ENCODE data around the gene KCNJ5.

KCNJ5 gene

GRCh38 chr11:128890543-128891368 is at the start of gene KCNJ5:
KCNJ5 (plus strand) TSS chr11:128891356; CDS start chr11:128911274, 19,918 bp downstream.
- no peak for DNase-seq

- DNase-seq: peak; percentile 19
Observed at GRCh38 chr11:128841461-128842072, 49.6 kb upstream of the KCNJ5 start.

GRCh38 chr11:128843198-128843785 is 47.9 kb upstream of the KCNJ5 start:
- DNase-seq: no peak

GRCh38 chr11:128845334-128845780 is 45.8 kb upstream of the KCNJ5 start:
- peak; percentile 21 for DNase-seq

DNA sequence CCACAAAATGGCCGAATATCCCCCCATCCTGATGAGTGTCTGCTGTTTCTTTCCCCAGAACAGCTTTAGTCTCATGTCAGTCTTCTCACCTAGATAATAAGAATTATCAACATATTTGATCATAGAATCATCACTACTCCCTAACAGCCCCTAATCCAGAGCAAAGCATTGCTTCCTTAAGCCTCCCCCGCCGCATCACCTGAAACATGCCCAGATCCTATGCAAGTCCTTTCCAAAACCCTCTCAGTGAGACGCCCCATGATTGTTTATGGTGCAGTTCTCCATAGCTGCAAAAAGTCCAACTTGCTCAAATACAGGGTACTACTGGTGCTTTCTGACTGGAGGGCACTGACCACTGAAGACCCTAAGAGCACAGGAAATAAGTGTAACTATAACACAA is 44.2 kb upstream of the KCNJ5 start:
- no peak for DNase-seq

GRCh38 chr11:128848815-128849455 is 42.2 kb upstream of the KCNJ5 start:
- DNase-seq: peak; percentile 71

GRCh38 chr11:128852327-128853023 is 38.7 kb upstream of the KCNJ5 start:
- no peak for DNase-seq

DNA sequence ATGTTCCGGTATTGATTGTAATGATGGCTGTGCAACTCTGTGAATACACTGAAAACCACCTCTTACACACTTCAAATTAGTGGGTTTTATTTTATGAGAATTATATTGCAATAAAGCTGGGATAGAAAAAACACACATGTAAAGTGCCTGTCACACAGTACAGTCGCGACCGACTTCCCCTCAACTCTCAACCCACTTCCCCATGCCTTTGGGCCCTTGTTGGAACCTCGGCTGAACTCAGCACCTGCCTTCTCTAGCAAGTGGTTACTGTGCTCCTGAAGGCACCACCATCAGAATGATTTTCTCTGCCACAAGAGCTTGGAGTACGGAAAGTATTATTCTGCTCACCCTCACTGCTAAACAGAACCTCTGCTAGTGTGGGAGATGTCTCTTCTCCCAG is 37.6 kb upstream of the KCNJ5 start:
- DNase-seq: no peak

DNA sequence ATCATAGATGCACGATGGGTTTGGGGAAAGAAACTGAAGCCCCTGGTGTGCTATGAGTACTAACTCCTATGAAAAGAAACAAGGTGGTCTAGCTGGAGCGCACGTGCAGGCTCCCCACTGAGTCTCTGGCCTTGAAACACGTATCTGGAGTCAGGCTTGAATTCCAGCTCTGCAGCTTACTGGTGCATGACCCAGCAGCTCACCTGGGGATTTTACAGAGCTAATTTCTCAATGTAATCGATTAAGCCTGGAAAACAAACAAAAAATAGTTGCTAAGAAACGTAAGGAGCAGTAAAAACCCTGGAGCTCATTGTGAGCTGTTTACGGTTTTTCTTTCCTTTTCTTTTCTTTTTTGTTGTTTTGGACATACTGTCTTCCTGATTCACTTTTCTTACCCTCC is 36.3 kb upstream of the KCNJ5 start:
- DNase-seq: no peak

- DNase-seq: no peak
Observed at GRCh38 chr11:128856241-128856640, 34.9 kb upstream of the KCNJ5 start.

DNA sequence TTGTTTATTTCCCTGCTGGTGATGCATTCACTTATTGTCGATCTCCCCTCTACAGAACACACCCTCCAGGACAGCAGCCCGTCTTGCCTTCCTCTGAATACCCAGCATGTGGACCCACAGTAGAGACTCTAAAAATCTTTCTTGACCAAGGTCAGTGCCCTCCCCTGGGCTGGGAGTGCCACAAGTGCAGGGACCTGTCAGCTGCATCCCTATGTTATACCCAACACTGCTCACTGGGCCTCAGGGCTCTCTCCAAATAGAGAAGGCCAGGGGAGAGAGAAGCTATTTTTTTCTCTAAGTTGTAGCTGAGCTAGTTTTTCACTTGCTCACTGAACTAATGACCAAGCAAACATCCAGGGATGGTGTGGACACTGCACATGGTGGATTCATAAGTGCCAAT is 33.8 kb upstream of the KCNJ5 start:
- no peak for DNase-seq

DNA sequence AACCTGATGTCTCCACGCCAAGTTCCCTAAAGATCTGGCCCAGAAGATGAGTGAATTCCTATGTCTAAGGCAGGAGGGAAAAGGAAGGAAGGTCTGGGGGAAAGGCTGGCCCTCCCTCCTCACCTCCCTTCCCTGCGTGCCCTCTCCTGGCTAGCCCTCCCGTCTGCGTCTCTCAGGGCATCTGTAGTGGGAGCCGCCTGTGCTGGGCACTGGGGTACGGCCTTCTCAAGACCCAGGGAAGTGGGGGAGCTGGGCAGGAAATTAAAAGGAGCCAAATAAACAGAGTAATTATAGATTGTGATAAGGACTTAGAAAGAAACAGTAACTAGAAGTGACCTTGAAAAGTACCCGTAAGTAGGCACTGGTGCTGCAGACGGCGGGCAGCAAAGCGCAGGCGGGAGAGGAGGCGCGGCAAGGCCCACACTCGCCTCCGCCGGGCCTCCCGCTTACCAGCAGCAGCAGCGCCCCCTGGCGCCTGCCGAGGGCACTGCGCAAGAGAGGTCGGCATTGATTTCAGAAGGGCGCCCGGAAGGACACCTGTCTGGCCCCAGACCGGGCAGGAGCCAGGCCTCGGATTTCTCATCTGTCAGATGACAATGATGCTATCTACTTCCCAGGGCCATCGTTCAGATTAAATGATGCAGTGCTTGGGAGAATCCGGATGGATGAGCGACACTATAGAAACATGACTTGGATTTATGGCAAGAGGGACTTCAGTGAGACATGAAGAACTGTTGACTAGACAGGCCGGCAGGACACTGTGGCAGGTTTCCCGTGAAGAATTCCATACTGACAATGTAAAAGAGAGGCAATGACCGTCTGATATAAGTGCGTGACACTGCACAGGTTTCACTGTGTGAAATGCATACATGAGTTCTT is 31.4 kb upstream of the KCNJ5 start:
- peak; percentile 73 for DNase-seq

GRCh38 chr11:128860571-128861361 is 30.4 kb upstream of the KCNJ5 start:
- DNase-seq: no peak

DNA sequence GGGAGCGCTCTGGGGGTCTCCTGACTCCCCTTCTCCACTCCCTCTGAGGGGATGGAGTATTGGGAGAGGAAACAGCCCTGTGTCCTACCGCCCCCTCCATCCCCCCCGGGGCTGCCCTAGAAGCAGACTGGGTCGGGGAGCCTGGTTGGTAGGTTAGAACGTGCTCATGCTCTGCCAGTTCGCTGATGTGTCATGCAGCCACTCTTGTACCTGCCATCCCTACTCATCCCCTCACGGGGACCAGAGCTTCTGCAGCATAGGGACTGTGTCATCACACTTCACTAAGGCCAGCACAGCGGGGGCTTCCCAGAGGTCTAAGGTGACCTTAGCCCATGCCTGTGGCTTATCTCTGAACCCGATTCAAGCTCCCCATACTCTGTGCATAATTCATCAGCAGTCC is 28.8 kb upstream of the KCNJ5 start:
- DNase-seq: no peak

- no peak for DNase-seq
Observed at GRCh38 chr11:128862908-128863660, 28.1 kb upstream of the KCNJ5 start.

GRCh38 chr11:128865490-128865889 is 25.7 kb upstream of the KCNJ5 start:
- DNase-seq: no peak

DNA sequence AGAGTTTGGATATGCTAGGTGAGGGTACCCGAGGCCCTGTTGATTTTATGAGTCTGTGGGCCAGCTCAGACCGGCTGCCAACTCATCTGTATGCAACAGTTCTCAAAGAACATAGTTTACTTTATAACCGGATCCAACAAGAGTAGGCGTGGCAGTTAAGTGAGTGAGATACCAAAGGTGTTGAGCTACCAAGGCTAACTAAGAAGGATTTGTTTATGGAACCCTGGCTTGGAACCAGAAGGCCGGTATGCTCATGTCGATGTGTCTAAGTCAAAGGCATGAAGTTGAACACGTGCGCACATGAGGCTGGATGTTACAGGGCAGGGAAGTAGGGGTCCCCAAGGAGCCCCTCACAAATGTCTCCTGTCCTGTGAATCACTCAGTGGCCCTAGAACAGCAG is 23.9 kb upstream of the KCNJ5 start, which contains the start of gene KCNJ1:
Gene KCNJ1 (minus strand): TSS at position 20 of the 400 bp plus-strand sequence. CDS start 27,053 bp downstream, outside the sequence.
- DNase-seq: no peak

- DNase-seq: no peak
Observed at GRCh38 chr11:128868841-128869671, 22.1 kb upstream of the KCNJ5 start.

- no peak for DNase-seq
Observed at GRCh38 chr11:128871168-128871610, 20.0 kb upstream of the KCNJ5 start.

All from CD4-positive, alpha-beta T cell treated with Interleukin-21 for 1 hour (primary cell).